Trophoblast cell (in vitro differentiated cells and primary cell): ENCODE data around the gene VCAM1.

Experiments
- DNase-seq, 2 donors: peaks; one replicate each; pipeline ENCODE4 v3.0.0-alpha.2; 2016
- H2AFZ ChIP-seq: 2 replicates; pipeline ENCODE4 v1.6.1; 2013; ENCODE audit warnings: low read length, moderate library complexity, mild to moderate bottlenecking; ENCODE audit not compliant: insufficient read depth, poor library complexity
- H2AK5ac ChIP-seq: 2 replicates; pipeline ENCODE4 v1.6.1; 2013; ENCODE audit warnings: mild to moderate bottlenecking, low read length
- H2BK120ac ChIP-seq: 2 replicates; pipeline ENCODE4 v1.6.1; 2013; ENCODE audit warnings: low read length, mild to moderate bottlenecking, moderate library complexity; ENCODE audit not compliant: insufficient read depth, poor library complexity
- H2BK12ac ChIP-seq: 2 replicates; pipeline ENCODE4 v1.6.1; 2013; ENCODE audit warnings: mild to moderate bottlenecking, low read length, moderate library complexity
- H2BK5ac ChIP-seq: 2 replicates; pipeline ENCODE4 v1.6.1; 2013; ENCODE audit warnings: low read length, low read depth, moderate library complexity, mild to moderate bottlenecking; ENCODE audit not compliant: poor library complexity
- H3K14ac ChIP-seq: 2 replicates; pipeline ENCODE4 v1.6.1; 2013; ENCODE audit warnings: mild to moderate bottlenecking, low read length
- H3K18ac ChIP-seq: 2 replicates; pipeline ENCODE4 v1.6.1; 2013; ENCODE audit warnings: mild to moderate bottlenecking, low read length
- H3K23ac ChIP-seq: 2 replicates; pipeline ENCODE4 v1.6.1; 2013; ENCODE audit warnings: low read length
- H3K27ac ChIP-seq: 2 replicates; pipeline ENCODE4 v1.5.1; 2013; ENCODE audit warnings: low read depth, mild to moderate bottlenecking, inconsistent platforms, low read length, moderate library complexity
- H3K27me3 ChIP-seq: 2 replicates; pipeline ENCODE4 v1.6.1; 2013; ENCODE audit warnings: inconsistent platforms, mild to moderate bottlenecking, low read length, moderate library complexity; ENCODE audit not compliant: insufficient read depth
- H3K36me3 ChIP-seq, 2 experiments: 1 replicate in 1 of 2; 2 replicates in 1 of 2; pipeline ENCODE4 v1.6.1; 2013; ENCODE audit warnings: low read length in 2 of 2, mild to moderate bottlenecking in 2 of 2, moderate library complexity in 1 of 2; ENCODE audit not compliant: insufficient read depth in 2 of 2, control insufficient read depth in 1 of 2
- H3K4ac ChIP-seq: 2 replicates; pipeline ENCODE4 v1.6.1; 2013; ENCODE audit warnings: low read depth, mild to moderate bottlenecking, low read length, moderate library complexity
- H3K4me1 ChIP-seq, 2 experiments: 1 replicate in 1 of 2; 2 replicates in 1 of 2; pipeline ENCODE4 v1.6.1; 2013; ENCODE audit warnings: low read length in 2 of 2, mild to moderate bottlenecking in 2 of 2, moderate library complexity in 1 of 2; ENCODE audit not compliant: insufficient read depth in 2 of 2, control insufficient read depth in 1 of 2
- H3K4me2 ChIP-seq: 2 replicates; pipeline ENCODE4 v1.6.1; 2013; ENCODE audit warnings: inconsistent platforms, mild to moderate bottlenecking, low read length, moderate library complexity
- H3K4me3 ChIP-seq: 2 replicates; pipeline ENCODE4 v1.5.1; 2013; ENCODE audit warnings: mild to moderate bottlenecking, low read depth, low read length, inconsistent platforms
- H3K79me1 ChIP-seq: one replicate; pipeline ENCODE4 v1.6.1; 2013; ENCODE audit warnings: low read length
- H3K79me2 ChIP-seq: 2 replicates; pipeline ENCODE4 v1.6.1; 2013; ENCODE audit warnings: low read length, mild to moderate bottlenecking; ENCODE audit not compliant: control insufficient read depth, insufficient read depth, poor library complexity
- H3K9ac ChIP-seq: 2 replicates; pipeline ENCODE4 v1.6.1; 2013; ENCODE audit warnings: mild to moderate bottlenecking, low read length
- H3K9me3 ChIP-seq: 2 replicates; pipeline ENCODE4 v1.6.1; 2013; ENCODE audit warnings: low read depth, mild to moderate bottlenecking, control low read depth, inconsistent platforms, low read length; ENCODE audit not compliant: insufficient read depth
- H4K12ac ChIP-seq: 2 replicates; pipeline ENCODE4 v1.6.1; 2013; ENCODE audit warnings: low read depth, mild to moderate bottlenecking, low read length, moderate library complexity
- H4K8ac ChIP-seq: 2 replicates; pipeline ENCODE4 v1.6.1; 2013; ENCODE audit warnings: low read depth, mild to moderate bottlenecking, low read length, moderate library complexity
- H4K91ac ChIP-seq: one replicate; pipeline ENCODE4 v1.6.1; 2013; ENCODE audit warnings: low read depth, mild to moderate bottlenecking, low read length, moderate library complexity
- WGBS: extraction: QIAGEN DNeasy Blood & Tissue Kit; methylation state at CpG from one replicate; pipeline ENCODE4 v1.1.7; 2013; ENCODE audit warnings: missing lambda C conversion rate; ENCODE audit not compliant: insufficient read length, insufficient coverage; ENCODE audit errors: extremely low coverage; 5-methylcytosine and 5-hydroxymethylcytosine counted together

Gene VCAM1

DNA sequence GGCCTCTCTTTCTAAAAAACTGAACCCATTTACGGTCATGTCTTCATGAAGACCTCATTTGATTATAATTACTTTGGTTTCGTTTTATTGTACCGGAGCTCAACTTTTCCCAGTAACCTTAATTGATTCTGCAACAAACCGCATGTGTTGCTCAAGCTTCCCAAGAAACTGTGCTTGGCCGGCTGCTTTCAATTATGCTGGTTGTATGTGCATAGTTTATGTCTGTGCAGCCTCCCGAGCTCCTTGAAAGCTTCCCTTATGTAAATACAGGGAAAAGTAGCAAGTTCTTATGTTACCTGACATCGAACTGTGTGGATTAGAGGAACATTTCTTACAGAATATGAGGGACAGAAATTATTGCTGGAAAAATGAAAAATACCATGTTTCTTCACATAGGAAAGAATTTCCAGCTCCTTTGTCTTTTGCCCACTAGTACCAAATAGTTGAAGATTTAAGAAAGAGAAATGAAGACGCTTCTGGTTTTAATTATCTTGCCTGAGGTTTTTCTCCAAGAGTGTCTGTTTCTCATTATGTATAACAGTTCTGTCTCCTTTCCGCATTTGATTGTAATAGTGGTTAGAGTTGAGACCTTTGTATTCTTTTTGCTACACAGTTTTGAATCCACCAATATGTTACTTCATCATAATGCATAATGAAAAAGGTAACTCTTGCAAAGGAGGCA lies 2.1 kb downstream of the VCAM1 start:
- no peaks in the 10 kb centered on the region for H3K27me3 ChIP-seq
- DNase-seq: peak; percentile 13 to 46
- WGBS: no CpG with 5 or more reads among the region's 9 CpGs

DNA sequence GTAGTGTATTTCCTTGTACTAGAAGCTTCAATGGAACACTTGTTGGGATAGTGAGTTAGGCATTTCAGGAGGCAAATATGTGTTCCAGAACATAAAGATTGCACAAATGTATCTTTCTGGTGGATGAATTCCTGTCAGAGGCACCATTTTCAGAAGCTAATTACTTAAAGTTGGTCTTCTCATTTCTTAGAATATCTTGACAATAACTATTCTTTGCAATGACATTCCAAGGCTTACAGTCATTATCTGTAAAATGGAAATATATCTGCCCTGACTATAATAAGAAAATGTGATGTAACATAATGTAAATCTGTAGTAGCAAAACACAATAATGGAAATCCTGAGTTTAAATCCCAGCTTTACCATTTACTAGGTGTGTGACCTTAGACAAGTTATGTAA lies 2.7 kb downstream of the VCAM1 start:
- Histone ChIP-seq H2AFZ (no peak overlapping the region), H3K23ac (no peak overlapping the region), H3K4me2 (no peak overlapping the region), H4K8ac (no peak overlapping the region), H2AK5ac (no peak overlapping the region), H3K36me3 (no peaks in the 10 kb centered on the region), H3K18ac (no peak overlapping the region), H3K27ac (no peak overlapping the region), H2BK5ac (no peak overlapping the region), H3K4ac (no peak overlapping the region), H3K4me3 (no peak overlapping the region), H3K4me1 (no peaks in the 10 kb centered on the region), H2BK12ac (no peak overlapping the region), H3K27me3 (no peaks in the 10 kb centered on the region), H3K79me1 (no peaks in the 10 kb centered on the region), H3K9ac (no peak overlapping the region), H4K12ac (no peak overlapping the region), H4K91ac (no peak overlapping the region), H3K79me2 (no peaks in the 10 kb centered on the region), H2BK120ac (no peak overlapping the region), H3K9me3 (no peaks in the 10 kb centered on the region), H3K14ac (no peak overlapping the region)
- no peak for DNase-seq

More for the DNA sequence above, 2.1 kb downstream of the VCAM1 start:
- Histone ChIP-seq H3K9ac (no peak overlapping the region), H2BK120ac (no peak overlapping the region), H3K23ac (no peak overlapping the region), H3K14ac (no peak overlapping the region), H4K12ac (no peak overlapping the region), H3K4ac (no peak overlapping the region), H3K4me1 (no peaks in the 10 kb centered on the region), H2AK5ac (no peak overlapping the region), H4K8ac (no peak overlapping the region), H2BK12ac (no peak overlapping the region), H3K27ac (no peak overlapping the region), H4K91ac (no peak overlapping the region), H3K18ac (no peak overlapping the region), H3K4me2 (no peak overlapping the region), H3K36me3 (no peaks in the 10 kb centered on the region), H2AFZ (no peak overlapping the region), H3K4me3 (no peak overlapping the region), H3K9me3 (no peaks in the 10 kb centered on the region), H2BK5ac (no peak overlapping the region), H3K79me2 (no peaks in the 10 kb centered on the region), H3K79me1 (no peaks in the 10 kb centered on the region)

DNA sequence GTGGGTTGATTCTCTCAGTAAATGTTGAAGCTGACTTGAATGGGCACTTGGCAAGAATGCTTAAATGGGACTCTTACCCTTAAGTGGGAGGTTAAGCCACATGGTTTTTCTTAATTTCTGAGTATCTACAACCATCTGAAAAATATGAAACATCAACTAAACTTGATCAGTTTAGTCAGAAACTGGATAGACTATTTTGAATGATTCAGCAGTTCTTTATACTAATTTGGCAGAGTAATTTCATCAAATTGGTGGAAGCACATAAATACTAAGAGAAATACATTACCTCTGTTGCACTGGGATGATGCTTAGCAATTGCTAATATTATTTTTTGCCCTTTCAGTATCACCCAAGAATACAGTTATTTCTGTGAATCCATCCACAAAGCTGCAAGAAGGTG lies 4.7 kb downstream of the VCAM1 start:
- Histone ChIP-seq H3K79me1 (no peaks in the 10 kb centered on the region), H2AK5ac (no peak overlapping the region), H3K4ac (no peak overlapping the region), H3K4me1 (no peaks in the 10 kb centered on the region), H3K27me3 (no peaks in the 10 kb centered on the region), H3K9me3 (no peaks in the 10 kb centered on the region), H3K4me3 (no peak overlapping the region), H3K27ac (no peak overlapping the region), H2BK120ac (no peak overlapping the region), H3K36me3 (no peaks in the 10 kb centered on the region), H4K12ac (no peak overlapping the region), H3K23ac (no peak overlapping the region), H4K91ac (no peak overlapping the region), H3K18ac (no peak overlapping the region), H3K4me2 (no peak overlapping the region), H4K8ac (no peak overlapping the region), H3K9ac (no peak overlapping the region), H2BK5ac (no peak overlapping the region), H3K14ac (no peak overlapping the region), H2BK12ac (no peak overlapping the region), H2AFZ (no peak overlapping the region), H3K79me2 (no peaks in the 10 kb centered on the region)
- DNase-seq: no peak

DNA sequence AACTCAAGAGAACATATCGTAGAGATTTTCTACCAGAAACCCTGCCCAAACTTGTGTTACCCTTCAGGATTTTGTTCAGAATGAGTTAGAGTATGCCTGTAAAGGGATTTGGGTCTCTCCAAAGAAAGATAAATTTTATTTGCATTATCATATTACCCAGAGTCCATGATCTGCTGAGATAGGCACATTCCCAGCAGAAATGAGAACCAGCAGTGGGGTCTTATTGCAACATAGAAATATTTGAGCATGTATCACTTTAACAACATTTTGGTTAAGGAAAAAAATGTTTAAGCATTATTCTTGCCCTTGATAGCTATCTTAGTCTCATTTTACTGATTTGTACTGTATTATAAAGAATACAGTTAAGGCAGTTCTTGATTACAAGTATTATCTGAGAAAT lies 10.6 kb downstream of the VCAM1 start:
- no CpG with 5 or more reads among the region's 1 CpG for WGBS
- H2BK5ac ChIP-seq: no peak overlapping the region

More for the DNA sequence above, 10.6 kb downstream of the VCAM1 start:
- Histone ChIP-seq H3K4me3 (no peak overlapping the region), H4K12ac (no peak overlapping the region), H3K9me3 (no peaks in the 10 kb centered on the region), H3K4me2 (no peak overlapping the region), H3K4ac (no peak overlapping the region), H3K14ac (no peak overlapping the region), H2BK12ac (no peak overlapping the region), H2AK5ac (no peak overlapping the region), H3K36me3 (no peaks in the 10 kb centered on the region), H3K9ac (no peak overlapping the region), H2BK120ac (no peak overlapping the region), H4K8ac (no peak overlapping the region), H3K18ac (no peak overlapping the region), H3K27ac (no peak overlapping the region), H3K79me1 (no peaks in the 10 kb centered on the region), H4K91ac (no peak overlapping the region), H2AFZ (no peak overlapping the region), H3K23ac (no peak overlapping the region), H3K27me3 (no peaks in the 10 kb centered on the region), H3K4me1 (no peaks in the 10 kb centered on the region), H3K79me2 (no peaks in the 10 kb centered on the region)
- DNase-seq: no peak
